H1 (cell line): ENCODE results near the gene RTN4RL2. TPM values are rescaled to one million over a fixed set of nuclear protein-coding genes. Genes with fewer than 3 reads are reported as not detected.

Experiments used
- CTCF ChIA-PET: fragments of 300-600 bp; sonication (Branson Sonifier 250); formaldehyde crosslinking; loops from one replicate; lab custom pipeline; 2021; ENCODE audit not compliant: partially characterized antibody; lab: Charles Lee
- POLR2A ChIA-PET: fragments of 300-600 bp; sonication (Branson Sonifier 250); formaldehyde crosslinking; loops from one replicate; lab custom pipeline; 2021; ENCODE audit warnings: inconsistent platforms; ENCODE audit not compliant: partially characterized antibody; lab: Charles Lee
- DNase-seq, 2 experiments: peaks; one replicate each; pipeline versions ENCODE4 v3.0.0 to v3.0.0-alpha.2; 2010 to 2022; ENCODE audit warnings: low spot score in 2 of 2, low read depth in 1 of 2, mixed read lengths in 1 of 2
- FAIRE-seq: peaks from 2 replicates; lab custom pipeline; 2011; peaks lifted over from hg19 to GRCh38; lab: Jason Lieb, UNC
- H2AFZ ChIP-seq: 2 replicates; pipeline ENCODE4 v1.8.1; 2012; ENCODE audit warnings: low read length, inconsistent platforms
- H2AK5ac ChIP-seq: 2 replicates; pipeline ENCODE4 v1.6.1; 2013; ENCODE audit warnings: low read depth, low read length
- H2BK120ac ChIP-seq: replicated peaks from 2 replicates; pipeline ENCODE3; 2013; ENCODE audit warnings: low read depth, low read length, inconsistent platforms
- H2BK12ac ChIP-seq: 2 replicates; pipeline ENCODE4 v1.6.1; 2013; ENCODE audit warnings: low read depth, low read length
- H2BK15ac ChIP-seq: 2 replicates; pipeline ENCODE4 v1.6.1; 2013; ENCODE audit warnings: low read length
- H2BK20ac ChIP-seq: 2 replicates; pipeline ENCODE4 v1.6.1; 2013; ENCODE audit warnings: low read length
- H2BK5ac ChIP-seq: 2 replicates; pipeline ENCODE4 v1.6.1; 2013; ENCODE audit warnings: low read depth, low read length
- H3K14ac ChIP-seq: 2 replicates; pipeline ENCODE4 v1.6.1; 2013; ENCODE audit warnings: inconsistent platforms; ENCODE audit not compliant: insufficient read length
- H3K18ac ChIP-seq: 2 replicates; pipeline ENCODE4 v1.6.1; 2013; ENCODE audit warnings: low read length; ENCODE audit errors: extremely low read depth
- H3K23ac ChIP-seq: 2 replicates; pipeline ENCODE4 v1.6.1; 2013; ENCODE audit warnings: inconsistent platforms; ENCODE audit not compliant: insufficient read length
- H3K23me2 ChIP-seq: 2 replicates; pipeline ENCODE4 v1.6.1; 2013; ENCODE audit warnings: low read depth, low read length
- H3K27ac ChIP-seq: 2 replicates; pipeline ENCODE4 v1.6.1; 2011; ENCODE audit warnings: low read depth, low read length, inconsistent platforms
- H3K27me3 ChIP-seq, 4 experiments: replicated peaks in 1 of 4; 1 replicate in 1 of 4; 2 replicates in 3 of 4; pipeline versions ENCODE4 v1.6.1 to v1.8.1; 2011 to 2013; ENCODE audit warnings: low read length in 3 of 4, mild to moderate bottlenecking in 3 of 4, inconsistent platforms in 2 of 4, mixed read lengths in 2 of 4, moderate library complexity in 1 of 4; ENCODE audit not compliant: control insufficient read depth in 3 of 4, insufficient read depth in 3 of 4; ENCODE audit errors: extremely low read depth in 1 of 4
- H3K36me3 ChIP-seq, 4 experiments: 2 replicates each; pipeline versions ENCODE4 v1.6.1 to v1.8.1; 2011 to 2013; ENCODE audit warnings: mild to moderate bottlenecking in 4 of 4, low read length in 3 of 4, moderate library complexity in 2 of 4, control low read depth in 1 of 4, inconsistent platforms in 1 of 4; ENCODE audit not compliant: insufficient read depth in 4 of 4, control insufficient read depth in 2 of 4
- H3K4ac ChIP-seq: replicated peaks from 2 replicates; pipeline ENCODE3; 2013; ENCODE audit warnings: low read length, low read depth, mixed read lengths, inconsistent platforms; ENCODE audit not compliant: insufficient read length
- H3K4me1 ChIP-seq, 4 experiments: replicated peaks in 1 of 4; 1 replicate in 1 of 4; 2 replicates in 3 of 4; pipeline versions ENCODE4 v1.6.1 to v1.8.1; 2011 to 2013; ENCODE audit warnings: low read length in 3 of 4, inconsistent platforms in 2 of 4, mixed read lengths in 1 of 4; ENCODE audit not compliant: insufficient read depth in 4 of 4, control insufficient read depth in 3 of 4
- H3K4me2 ChIP-seq, 2 experiments: 2 replicates each; pipeline versions ENCODE4 v1.6.1 to v1.8.1; 2011 to 2013; ENCODE audit warnings: low read depth in 2 of 2, low read length in 2 of 2, control low read depth in 1 of 2, inconsistent platforms in 1 of 2, mild to moderate bottlenecking in 1 of 2; ENCODE audit not compliant: insufficient read depth in 1 of 2
- H3K4me3 ChIP-seq, 4 experiments: fragments of 200-600, 300-600 bp in 1 of 4; sonication (generic), shearing (Covaris generic), sonication (Bioruptor Twin) in 1 of 4; 2 replicates each; pipeline versions ENCODE4 v1.5.1 to v1.8.1; 2011 to 2016; ENCODE audit warnings: low read length in 4 of 4, low read depth in 3 of 4, control low read depth in 2 of 4, inconsistent platforms in 2 of 4, mild to moderate bottlenecking in 2 of 4, mixed read lengths in 1 of 4, moderate library complexity in 1 of 4; ENCODE audit not compliant: insufficient read depth in 2 of 4; ENCODE audit errors: extremely low read depth in 1 of 4
- H3K56ac ChIP-seq: replicated peaks from 2 replicates; pipeline ENCODE3; 2013; ENCODE audit warnings: low read depth, mild to moderate bottlenecking, mixed read lengths, low read length, inconsistent platforms; ENCODE audit not compliant: insufficient read length
- H3K79me1 ChIP-seq: 2 replicates; pipeline ENCODE4 v1.6.1; 2013; ENCODE audit warnings: low read depth, low read length, control low read depth
- H3K79me2 ChIP-seq, 2 experiments: 2 replicates each; pipeline versions ENCODE4 v1.6.1 to v1.8.1; 2012 to 2013; ENCODE audit warnings: low read length in 2 of 2, mild to moderate bottlenecking in 2 of 2, inconsistent platforms in 1 of 2; ENCODE audit not compliant: insufficient read depth in 2 of 2, control insufficient read depth in 1 of 2
- H3K9ac ChIP-seq, 4 experiments: replicated peaks in 1 of 4; 1 replicate in 1 of 4; 2 replicates in 3 of 4; pipeline versions ENCODE4 v1.6.1 to v1.8.1; 2011 to 2013; ENCODE audit warnings: low read depth in 3 of 4, low read length in 3 of 4, control low read depth in 2 of 4, mild to moderate bottlenecking in 2 of 4, moderate library complexity in 2 of 4, inconsistent platforms in 1 of 4; ENCODE audit errors: extremely low read depth in 1 of 4
- H3K9me3 ChIP-seq, 2 experiments: 2 replicates each; pipeline versions ENCODE4 v1.6.1 to v1.8.1; 2012 to 2013; ENCODE audit warnings: mild to moderate bottlenecking in 2 of 2, moderate library complexity in 2 of 2, control low read depth in 1 of 2, inconsistent platforms in 1 of 2, low read depth in 1 of 2, low read length in 1 of 2, mixed read lengths in 1 of 2; ENCODE audit not compliant: insufficient read depth in 2 of 2
- H4K20me1 ChIP-seq, 2 experiments: replicated peaks in 1 of 2; 2 replicates each; pipeline versions ENCODE3 to v1.8.1; 2011 to 2013; ENCODE audit warnings: inconsistent platforms in 2 of 2, low read length in 2 of 2, mild to moderate bottlenecking in 1 of 2; ENCODE audit not compliant: insufficient read depth in 2 of 2, control insufficient read depth in 1 of 2
- H4K5ac ChIP-seq: 2 replicates; pipeline ENCODE4 v1.6.1; 2013; ENCODE audit warnings: low read length, low read depth, mixed read lengths, inconsistent platforms; ENCODE audit not compliant: insufficient read length
- H4K8ac ChIP-seq: 2 replicates; pipeline ENCODE4 v1.8.0; 2013; ENCODE audit warnings: mild to moderate bottlenecking, moderate library complexity, low read length, inconsistent platforms; ENCODE audit not compliant: insufficient read depth; ENCODE audit errors: extremely low read depth
- H4K91ac ChIP-seq: replicated peaks from 2 replicates; pipeline ENCODE3; 2013; ENCODE audit warnings: low read length, mixed read lengths, inconsistent platforms; ENCODE audit not compliant: insufficient read length
- E2F6 ChIP-seq: IDR thresholded peaks from 2 replicates; pipeline ENCODE4 v1.6.1; 2012; ENCODE audit warnings: inconsistent platforms
- JUN ChIP-seq: IDR thresholded peaks from 2 replicates; pipeline ENCODE4 v1.6.1; 2011; ENCODE audit warnings: low read depth, mild to moderate bottlenecking, improper control_type of control experiment, low read length
- NRF1 ChIP-seq: IDR thresholded peaks from 2 replicates; pipeline ENCODE4 v1.6.1; 2011; ENCODE audit warnings: mild to moderate bottlenecking, low read depth, low read length, improper control_type of control experiment
- POLR2AphosphoS5 ChIP-seq: IDR thresholded peaks from 2 replicates; pipeline ENCODE4 v1.6.1; 2011; ENCODE audit warnings: low read depth, low read length
- SIN3A ChIP-seq, 2 experiments: IDR thresholded peaks in 1 of 2; conservative IDR thresholded peaks in 1 of 2; 2 replicates each; pipeline ENCODE4 v1.6.1; 2011 to 2012; ENCODE audit warnings: low read length in 2 of 2, improper control_type of control experiment in 1 of 2, low read depth in 1 of 2, mild to moderate bottlenecking in 1 of 2
- WGBS, 2 experiments: shearing (Covaris generic) in 1 of 2; methylation state at CpG; one replicate each; pipeline versions ENCODE4 v1.1.6 to v1.1.7; 2013 to 2015; ENCODE audit warnings: low lambda C conversion rate in 2 of 2, mixed read lengths in 2 of 2, inconsistent platforms in 1 of 2, low coverage in 1 of 2, missing lambda C conversion rate in 1 of 2; ENCODE audit not compliant: insufficient replicate concordance in 2 of 2, insufficient coverage in 1 of 2, insufficient read length in 1 of 2; ENCODE audit errors: extremely low coverage in 1 of 2, missing lambda C conversion rate in 1 of 2; 5-methylcytosine and 5-hydroxymethylcytosine counted together
- polyA plus RNA-seq, 7 experiments: library from polyadenylated mRNA; depleted of rRNA in 3 of 7; stranded (reverse) in 5 of 7; unstranded in 2 of 7; fragments of >200 nt in 5 of 7; fragments of 200-250 nt in 2 of 7; gene quantifications; 1 replicate in 5 of 7; 2 replicates in 1 of 7; 4 replicates in 1 of 7; pipeline versions ENCODE4 v1.2.1 to v1.2.3, GENCODE V29; 2011 to 2013; ENCODE audit warnings: missing spikeins in 2 of 7, mixed read lengths in 2 of 7
- total RNA-seq: library from RNA; stranded (reverse); fragmentation: NEBNext Ultra II Directional; extraction: Animal tissue kit (Norgen Biotek cat#: 25700); gene quantifications from 2 replicates; pipeline ENCODE4 v1.2.1, GENCODE V29; 2021

Gene RTN4RL2
- total and polyA plus RNA-seq, 2 of the 8 experiments (the other 6 are each of a cell fraction or from before 2014, with no cell fraction given) = 11.4 to 23.7 TPM

- no peak overlapping the region for H3K23ac ChIP-seq
- H4K8ac ChIP-seq = no peak overlapping the region
- no peak overlapping the region for H3K4me3 ChIP-seq
- H2BK15ac ChIP-seq = no peak overlapping the region
- 0 out of 2 replicates have a peak overlapping the region, but pooled peaks have one; percentile 27 for H2BK5ac ChIP-seq
- no peak overlapping the region for H2BK20ac ChIP-seq
- 82% methylated on average over 9 of the region's 9 CpGs; no CpG with 5 or more reads in 1 of the 2 experiments for WGBS, 2 experiments
- H3K9ac ChIP-seq = no peak overlapping the region
- no peak overlapping the region for H3K14ac ChIP-seq
- no peak overlapping the region for H3K4me2 ChIP-seq
- peaks cover 7 to 22% (median 17%) of the 10 kb centered on the region in 4 experiments for H3K4me1 ChIP-seq
- no peak overlapping the region for H3K4ac ChIP-seq
- H3K27me3 ChIP-seq = no peaks in the 10 kb centered on the region
- no peak overlapping the region for H4K5ac ChIP-seq
- no peak overlapping the region for H2BK120ac ChIP-seq
- FAIRE-seq (no peak), DNase-seq (no peak)
- H4K91ac ChIP-seq = peak overlapping the region; percentile 15
- H3K79me2 ChIP-seq = no peaks in the 10 kb centered on the region
- H3K9me3 ChIP-seq = no peaks in the 10 kb centered on the region
- H3K27ac ChIP-seq = no peak overlapping the region
- no peak overlapping the region for H2BK12ac ChIP-seq
- H3K23me2 ChIP-seq = peaks cover 2% of the 10 kb centered on the region; the same call in 1 of the 2 replicates
- no peaks in the 10 kb centered on the region; the same call in 1 of the 2 replicates for H3K79me1 ChIP-seq
- no peak overlapping the region for H2AFZ ChIP-seq
- H2AK5ac ChIP-seq = peak overlapping the region; percentile 2; the same call in 1 of the 2 replicates
- CTCF ChIA-PET = interaction anchor here (0.6 to 33.7 kb wide), 9 partner anchors 8 to 241 kb away, joined by 3 to 1146 read pairs (median 4); partner anchors contain the start of genes RTN4RL2, SLC43A1, SMTNL1 and TIMM10
- H3K18ac ChIP-seq = no peak overlapping the region
- H4K20me1 ChIP-seq = peaks cover 0 to 2% of the 10 kb centered on the region in 2 experiments
- H3K36me3 ChIP-seq = peaks cover 0 to 5% (median 0%) of the 10 kb centered on the region in 4 experiments; a peak in 2 of 8 replicates
- POLR2A ChIA-PET = interaction anchor here (0.8 to 9.7 kb wide), 10 partner anchors 9 to 148 kb away, joined by 3 to 90 read pairs (median 6); partner anchors contain the start of gene SLC43A1
- H3K56ac ChIP-seq = no peak overlapping the region
- TF ChIP-seq POLR2AphosphoS5 (no peak), NRF1 (no peak), SIN3A (conservative IDR thresholded peaks at IDR 0.05 in 1 of 2, IDR thresholded peaks at IDR 0.05 in 1 of 2; ENCODE audit: low read depth in 1 of 2, low read length in 2 of 2) (no peak), E2F6 (no peak), JUN (no peak)
These were observed 35.9 kb downstream of the RTN4RL2 start for GRCh38 chr11:57496109-57496820.
